ENCODE data around the gene CTTN.
"Not testable (repeated sequence)": the region's sequence is repeated elsewhere in the genome, so short reads cannot be mapped to it uniquely, and the experiment has no call there.

Gene CTTN

DNA sequence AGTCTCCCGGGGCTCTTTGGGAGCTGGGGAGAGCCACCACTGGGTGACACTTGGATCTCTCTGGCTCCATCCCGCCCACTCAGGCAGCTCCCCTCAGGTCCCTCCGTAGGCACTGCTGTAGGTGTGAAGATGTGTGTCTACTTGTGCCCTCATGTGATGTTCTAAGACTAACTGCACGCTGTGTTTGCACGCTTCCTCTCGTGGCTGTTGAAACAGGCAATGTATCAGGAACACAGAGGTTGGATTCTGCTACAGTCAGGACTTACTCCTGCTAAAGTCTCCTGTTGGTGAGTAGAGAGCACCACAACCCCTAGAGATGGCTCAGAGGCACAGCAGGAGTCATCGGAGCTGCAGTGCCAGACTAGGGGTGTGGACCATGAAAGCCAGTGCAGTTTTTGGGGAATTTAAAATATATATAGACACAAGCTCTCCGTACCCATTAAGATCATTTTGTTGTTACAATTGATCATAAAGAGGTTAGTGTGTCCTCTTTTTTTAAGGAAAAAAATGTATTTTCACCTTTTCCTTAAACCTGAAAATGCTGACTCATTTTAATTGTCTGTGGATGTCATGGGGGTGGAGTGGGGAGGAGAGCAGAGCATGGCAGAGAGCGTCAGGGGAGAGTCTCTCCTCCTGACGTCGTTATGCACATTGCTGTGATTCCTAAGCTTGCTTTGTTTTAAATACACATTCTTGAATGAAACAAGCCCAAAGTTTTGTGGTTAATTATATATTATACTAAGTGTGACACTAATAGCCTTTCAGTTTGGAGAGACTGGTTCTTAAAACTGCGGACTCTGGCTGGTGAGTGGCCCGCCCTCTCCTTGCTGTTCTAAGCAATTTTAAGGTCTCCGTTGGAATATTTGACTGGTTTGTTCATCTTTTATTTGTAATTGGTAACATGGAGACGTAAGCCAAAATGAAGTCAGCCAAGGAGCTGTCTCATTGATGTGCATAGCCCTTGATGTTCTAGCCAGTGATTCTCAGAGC is 16.2 kb upstream of the CTTN start:
- DNase-seq (ENCODE audit: low spot score): no peak

DNA sequence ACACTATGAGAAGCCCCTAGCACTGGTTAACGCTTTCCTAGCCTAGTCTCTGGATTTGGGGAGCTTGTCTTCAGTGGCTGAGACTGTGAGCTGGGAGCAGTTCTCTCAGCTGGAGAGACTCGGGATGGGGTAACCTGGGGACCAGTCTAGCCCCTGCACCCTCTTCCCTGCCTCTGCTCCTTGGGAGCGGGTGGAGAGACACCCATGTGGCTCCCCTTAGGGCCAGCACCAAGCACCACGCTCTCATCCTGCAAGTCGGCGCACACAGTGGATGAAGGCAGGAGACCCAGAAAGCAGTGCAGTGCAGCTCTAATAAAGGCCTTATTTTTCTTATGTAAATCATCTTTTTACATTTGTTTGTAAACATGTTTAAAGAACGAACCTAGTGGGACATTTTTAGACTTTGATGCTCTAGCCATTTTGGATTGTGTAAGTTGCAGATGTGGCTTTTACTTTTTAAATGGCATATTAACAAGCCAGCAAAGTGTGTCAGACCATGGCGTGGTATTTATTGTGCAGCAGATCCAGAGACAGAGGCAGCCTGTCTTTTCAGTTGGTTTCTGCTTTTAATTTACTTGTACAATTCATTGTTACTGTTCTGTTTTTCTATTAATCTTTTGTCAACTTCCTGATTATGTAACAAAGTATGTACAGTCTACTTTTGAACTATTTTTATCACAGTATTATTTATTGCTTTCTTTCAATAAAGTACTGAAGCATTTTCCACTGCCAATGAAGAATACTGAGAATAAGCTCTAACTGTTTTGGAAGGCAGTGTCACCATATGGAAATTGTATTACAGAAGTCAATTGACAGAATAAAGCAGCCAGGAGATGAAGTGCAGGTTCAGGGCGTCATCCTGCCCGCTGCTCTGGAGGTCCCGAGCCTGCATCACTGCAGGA is 14.4 kb upstream of the CTTN start:
- no peak for DNase-seq (ENCODE audit: low spot score)

GRCh38 chr11:70384566-70385152 is 13.7 kb upstream of the CTTN start:
- DNase-seq (ENCODE audit: low spot score): no peak

DNA sequence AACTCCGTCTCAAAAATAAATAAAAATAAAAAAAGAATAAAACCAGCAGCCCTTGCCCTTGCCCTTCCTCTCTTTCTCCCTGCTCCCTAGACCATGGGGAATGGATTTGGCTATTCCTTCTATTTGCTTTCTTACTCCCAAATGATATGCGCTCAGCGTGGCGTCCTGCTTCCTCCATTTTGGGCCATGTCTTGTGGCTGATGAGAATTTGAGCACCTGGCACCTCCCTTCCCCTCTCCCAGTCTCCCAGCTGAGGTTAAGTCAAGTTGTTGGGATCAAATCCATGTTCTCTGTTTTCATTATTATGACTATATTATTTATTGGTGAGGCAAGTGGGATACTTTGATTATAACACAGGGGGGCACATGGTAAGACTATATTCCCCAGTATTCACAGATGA is 10.8 kb upstream of the CTTN start:
- DNase-seq (ENCODE audit: low spot score): no peak

DNA sequence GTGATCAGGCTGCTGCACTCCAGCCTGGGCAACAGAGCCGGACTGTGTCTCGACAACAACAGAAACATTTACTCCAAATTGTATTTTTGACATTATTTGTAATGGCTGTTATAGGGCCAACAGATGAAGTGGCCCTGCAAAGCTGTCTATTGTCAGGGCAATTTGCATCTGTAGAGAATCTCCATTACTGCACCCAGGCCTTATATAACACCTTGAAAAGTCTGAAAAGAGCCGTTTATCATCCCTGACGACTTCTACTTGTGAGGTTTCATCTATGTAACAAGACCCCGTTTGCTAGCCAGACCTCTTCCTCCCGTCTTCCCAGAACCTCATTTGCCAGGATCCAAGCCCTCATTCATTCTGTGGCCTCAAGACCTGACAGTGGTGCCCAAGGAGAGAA is 9.1 kb upstream of the CTTN start:
- DNase-seq (ENCODE audit: low spot score): no peak

- not testable (repeated sequence) for DNase-seq (ENCODE audit: low spot score)
Measured at GRCh38 chr11:70390882-70391281, 7.4 kb upstream of the CTTN start.

DNA sequence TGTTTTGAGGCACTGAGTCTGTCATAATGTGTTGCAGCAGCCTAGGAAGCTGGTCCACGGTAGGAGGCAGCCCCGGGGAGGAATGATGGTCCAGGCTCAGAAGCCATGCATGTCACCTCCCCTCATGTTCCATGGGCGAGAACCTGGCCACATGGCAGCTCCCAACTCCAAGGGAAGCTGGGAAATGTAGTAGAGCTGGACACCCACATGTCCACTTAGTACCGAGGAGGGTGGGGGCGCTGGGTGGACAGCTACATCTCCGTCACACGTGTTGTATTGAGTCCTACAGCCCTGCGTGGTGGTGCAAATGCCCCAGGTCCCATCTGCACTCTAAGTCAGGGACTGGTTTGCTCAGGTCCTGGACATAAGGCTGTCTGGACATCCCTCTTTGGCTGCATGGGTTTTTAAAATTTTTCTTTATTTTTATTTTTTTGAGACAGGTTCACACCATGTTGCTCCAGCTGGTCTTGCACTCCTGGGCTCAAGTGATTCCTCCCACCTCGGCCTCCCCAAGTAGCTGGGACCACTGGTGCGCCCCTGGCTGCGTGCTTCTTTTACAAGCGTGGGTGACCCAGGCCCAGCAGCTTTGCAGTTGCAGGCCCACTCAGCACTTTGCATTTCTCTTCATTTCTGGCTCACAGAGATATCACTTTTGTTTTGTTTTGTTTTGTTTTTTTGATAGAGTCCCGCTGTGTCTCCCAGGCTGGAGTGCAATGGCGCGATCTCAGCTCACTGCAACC is 3.9 kb upstream of the CTTN start:
- DNase-seq (ENCODE audit: low spot score): no peak

GRCh38 chr11:70397336-70397982 is 870 bp upstream of the CTTN start:
- no peak for DNase-seq (ENCODE audit: low spot score)

DNA sequence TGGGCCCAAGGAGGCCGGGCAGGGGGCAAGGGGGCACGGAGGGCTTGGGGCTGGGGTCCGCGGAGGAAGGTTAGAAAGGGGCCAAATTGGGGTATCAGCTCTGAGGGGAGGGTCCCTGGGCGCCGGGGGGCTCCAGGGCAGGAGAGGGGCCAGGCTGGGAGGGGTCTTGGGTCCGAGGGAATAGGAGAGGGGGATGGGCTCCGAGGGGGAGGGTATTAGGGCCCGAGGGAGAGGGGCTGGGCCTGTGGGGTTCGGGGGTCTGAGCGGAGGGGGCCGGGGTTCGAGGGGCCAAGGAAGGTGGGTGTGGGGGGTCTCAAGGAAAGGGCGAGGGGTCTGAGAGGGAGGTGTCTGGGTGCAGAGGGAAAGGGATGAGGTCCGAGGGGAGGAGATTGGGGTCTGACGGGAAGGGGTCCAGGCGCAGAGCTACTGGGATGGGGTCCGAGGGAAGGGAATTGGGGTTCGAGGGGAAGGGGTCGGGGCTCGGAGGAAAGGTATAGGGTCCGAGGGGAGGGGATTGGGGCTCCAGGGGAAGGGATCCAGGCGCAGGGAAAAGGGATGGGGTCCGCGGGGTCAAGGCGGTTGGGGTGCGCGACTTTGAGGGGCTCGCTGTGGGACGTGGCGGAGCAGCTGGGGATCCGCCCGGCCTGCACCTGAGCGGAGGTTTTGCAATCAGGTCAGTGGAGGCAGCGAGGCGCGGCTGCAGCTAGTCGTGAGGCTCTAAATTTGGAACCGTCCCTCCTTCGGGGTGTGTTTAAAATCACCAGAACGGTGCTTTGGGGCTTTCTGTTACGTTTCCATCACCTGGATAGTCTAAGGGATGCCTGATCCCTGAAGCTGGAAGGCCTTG is 728 bp downstream of the CTTN start:
- no peak for DNase-seq (ENCODE audit: low spot score)

DNA sequence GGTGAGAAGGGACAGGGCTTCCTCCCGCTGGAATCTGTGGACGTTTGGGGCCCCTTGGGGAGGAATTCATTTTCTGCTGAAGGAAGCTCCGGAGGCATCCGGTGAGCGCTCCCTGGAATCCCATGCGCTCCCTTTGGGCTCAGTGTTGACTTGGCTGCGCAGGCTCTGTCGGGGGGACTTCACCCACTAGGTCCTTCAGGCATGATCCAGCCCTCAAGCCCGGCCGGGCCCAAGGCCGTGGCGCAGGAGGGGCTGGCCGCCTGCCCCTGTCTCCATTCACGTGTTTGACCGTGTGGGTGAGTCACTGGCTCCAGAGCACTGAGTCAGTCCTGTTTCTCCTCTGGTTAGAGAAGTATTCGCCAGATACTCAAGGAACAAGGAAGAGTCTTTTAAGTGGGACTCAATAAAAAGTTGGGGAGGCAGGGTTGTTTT is 1.4 kb downstream of the CTTN start:
- DNase-seq (ENCODE audit: low spot score): peak; percentile 42

- no peak for DNase-seq (ENCODE audit: low spot score)
Measured at GRCh38 chr11:70400643-70401042, 2.3 kb downstream of the CTTN start.

GRCh38 chr11:70402016-70402415 is 3.7 kb downstream of the CTTN start:
- no peak for DNase-seq (ENCODE audit: low spot score)

DNA sequence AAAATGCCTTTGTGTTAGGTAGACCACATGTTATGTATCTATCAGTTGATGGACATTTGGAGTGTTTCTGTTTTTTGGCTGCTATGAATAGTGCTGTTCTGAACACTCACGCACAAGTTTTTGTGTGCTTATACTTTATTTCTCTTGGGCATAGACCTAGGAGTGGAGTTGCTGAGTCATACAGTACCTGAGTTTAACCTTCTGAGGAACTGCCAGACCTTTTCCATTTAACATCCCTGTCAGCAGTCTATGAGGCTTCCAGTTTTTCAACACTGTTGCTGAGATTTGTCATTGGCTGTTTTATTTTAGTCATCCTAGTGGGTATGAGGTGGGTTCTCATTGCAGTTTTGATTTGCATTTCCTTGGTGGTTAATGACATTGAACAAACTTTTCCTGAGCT is 4.4 kb downstream of the CTTN start:
- no peak for DNase-seq (ENCODE audit: low spot score)

DNA sequence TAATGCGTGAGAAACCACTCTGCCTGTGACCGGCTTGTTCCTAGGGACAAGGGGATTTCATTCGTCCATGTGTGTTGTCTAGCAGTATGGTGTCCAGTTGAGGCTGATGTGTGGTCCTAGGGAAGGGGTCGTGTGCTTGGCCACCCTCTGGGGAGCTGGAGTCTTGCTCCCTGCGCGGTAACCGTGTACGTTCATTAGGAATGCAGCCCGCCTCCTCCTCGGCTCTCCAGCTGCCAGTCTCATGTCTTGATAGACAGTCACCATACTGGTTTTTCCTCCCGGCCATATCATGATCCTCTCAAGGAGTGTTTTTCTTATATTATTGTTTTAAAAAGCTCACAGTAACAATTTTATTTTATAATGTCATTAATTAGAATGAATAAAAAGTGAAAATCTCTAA is 5.9 kb downstream of the CTTN start:
- DNase-seq (ENCODE audit: low spot score): no peak

DNA sequence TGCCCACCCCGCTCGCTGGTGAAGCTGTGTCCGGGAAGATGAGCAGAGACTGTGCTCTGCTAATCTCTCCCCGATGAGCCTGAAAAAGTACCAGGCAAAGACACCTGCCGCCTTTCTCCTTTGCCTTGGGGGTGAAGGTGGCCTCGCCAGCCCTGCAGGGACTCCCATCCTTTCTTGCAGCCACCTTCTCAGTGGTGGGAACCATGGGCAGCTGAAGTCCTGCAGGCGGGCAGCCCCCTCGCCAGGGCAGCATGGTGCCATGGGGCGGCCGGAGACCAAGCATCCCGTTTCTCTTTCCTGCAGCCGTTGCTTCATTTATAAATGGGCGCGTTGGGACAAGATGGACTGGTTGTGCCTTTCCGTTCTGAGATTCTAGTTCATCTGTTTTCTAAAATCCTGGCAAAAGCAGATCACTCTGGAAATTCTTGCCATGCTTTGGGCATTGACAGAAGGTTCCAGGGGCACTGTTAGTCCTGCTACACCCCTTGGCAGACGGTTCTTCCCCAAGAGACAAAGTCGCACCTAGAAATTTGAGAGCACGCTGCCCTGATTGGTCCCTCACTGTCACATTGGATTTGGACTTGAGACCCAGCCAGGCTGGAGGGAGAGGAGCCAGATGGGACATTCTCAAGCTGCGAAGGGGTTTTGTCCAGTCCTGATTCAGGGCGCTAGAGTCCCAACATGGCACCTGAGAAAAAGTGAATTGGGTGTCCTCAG is 7.5 kb downstream of the CTTN start:
- peak; percentile 95 for DNase-seq (ENCODE audit: low spot score)

GRCh38 chr11:70407121-70407520 is 8.8 kb downstream of the CTTN start:
- DNase-seq (ENCODE audit: low spot score): no peak

DNA sequence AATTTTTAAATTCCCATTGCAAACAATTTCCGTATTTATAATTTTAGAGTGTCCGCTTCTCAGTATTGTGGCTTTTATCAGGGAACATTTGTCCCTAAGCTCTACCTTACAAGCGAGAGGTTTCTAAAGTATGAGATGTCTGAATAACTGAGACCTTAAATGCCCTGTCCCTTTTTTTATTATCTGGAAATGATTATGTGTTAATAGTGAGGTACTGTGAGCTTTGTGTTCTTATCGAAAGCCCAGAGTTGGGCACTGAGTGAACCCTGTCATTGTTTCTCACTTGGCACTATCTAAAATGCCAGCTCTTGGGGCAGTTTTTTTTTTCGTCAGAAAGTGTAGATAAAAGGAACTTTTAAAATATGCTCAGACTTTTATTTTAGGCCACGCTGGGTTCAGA is 9.5 kb downstream of the CTTN start:
- no peak for DNase-seq (ENCODE audit: low spot score)

GRCh38 chr11:70408326-70408725 is 10.0 kb downstream of the CTTN start:
- not testable (repeated sequence) for DNase-seq (ENCODE audit: low spot score)

- no peak for DNase-seq (ENCODE audit: low spot score)
Measured at GRCh38 chr11:70409437-70409836, 11.1 kb downstream of the CTTN start.

DNA sequence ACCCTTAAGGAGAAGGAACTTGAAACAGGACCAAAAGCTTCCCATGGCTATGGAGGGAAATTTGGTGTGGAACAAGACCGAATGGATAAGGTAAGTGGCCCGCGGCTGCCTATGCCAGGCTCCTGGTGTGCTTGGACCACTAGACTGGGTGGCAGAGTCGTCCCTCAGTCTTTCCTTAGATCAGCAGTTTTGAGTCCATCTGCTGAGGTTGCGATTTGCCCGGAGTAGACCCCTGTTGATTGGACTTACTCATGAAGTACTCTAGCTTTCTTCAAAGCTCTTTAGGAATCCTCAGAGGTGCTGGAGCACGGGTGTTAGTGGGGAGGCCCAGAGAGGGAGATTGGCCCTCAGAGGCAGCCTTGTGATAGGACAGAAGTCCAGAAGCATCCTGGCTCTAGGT is 11.5 kb downstream of the CTTN start:
- no peak for DNase-seq (ENCODE audit: low spot score)

Data from cerebellar cortex (tissue), 1 donor.